HG03571 (cell line): ENCODE results near the gene PRH1.

Experiments used
- ATAC-seq: cut with Tn5 transposase; IDR thresholded peaks from one replicate; pipeline ENCODE4 v1.9.1; 2021; ENCODE audit not compliant: unreplicated experiment

Gene PRH1

GRCh38 chr12:10842862-10843261, 41.2 kb downstream of the PRH1 start:
- ATAC-seq, result no peak

- ATAC-seq, result no peak
Observed at GRCh38 chr12:10838461-10838860, 45.6 kb downstream of the PRH1 start.
